ENCODE measurements around the gene RAP1GAP. TPM values are rescaled to one million over a fixed set of nuclear protein-coding genes. Genes with fewer than 3 reads are reported as not detected.

The RAP1GAP gene
- total RNA-seq, 2 experiments from 2014 or later: not detected

GRCh38 chr1:21560916-21561638, 108.1 kb downstream of the RAP1GAP start:
- POLR2A ChIA-PET: no interaction called here

GRCh38 chr1:21559788-21560567, 109.2 kb downstream of the RAP1GAP start:
- no TSS peak for BruUV-seq (replicated peaks)
- TF ChIP-seq EZH2phosphoT487 (IDR thresholded peaks at IDR 0.05; ENCODE audit: borderline replicate concordance, low read depth, low read length): no peak
- TF ChIP-seq CTCF (conservative IDR thresholded peaks at IDR 0.05; ENCODE audit: low read length): no peak
- Histone ChIP-seq H3K4me1 (ENCODE audit: insufficient read depth, low read length, poor library complexity, severe bottlenecking) (no peaks in the 10 kb centered on the region), H3K9me3 (ENCODE audit: low read length) (no peaks in the 10 kb centered on the region), H4K20me1 (ENCODE audit: insufficient read depth, low read length) (no peaks in the 10 kb centered on the region), H3K4me3 (ENCODE audit: low read depth, low read length, poor library complexity, severe bottlenecking) (no peak overlapping the region), H3K9me2 (ENCODE audit: insufficient read depth, low read length) (no peaks in the 10 kb centered on the region), H3K36me3 (ENCODE audit: insufficient read depth, low read length) (no peaks in the 10 kb centered on the region), H2AFZ (ENCODE audit: low read length) (no peak overlapping the region), H3K4me2 (ENCODE audit: low read length) (no peak overlapping the region), H3K27ac (ENCODE audit: low read depth, low read length, poor library complexity, severe bottlenecking) (no peak overlapping the region), H3K79me2 (ENCODE audit: insufficient read depth, low read depth, low read length) (no peaks in the 10 kb centered on the region)
- ChIA-PET CTCF (ENCODE audit: unreplicated experiment) (no interaction called here), POLR2A (no interaction called here)
- no peak for DNase-seq (ENCODE audit: low spot score)
- intact Hi-C loops (cut with micrococcal nuclease; ENCODE audit: unreplicated experiment): no loop called here

More at GRCh38 chr1:21560916-21561638, 108.1 kb downstream of the RAP1GAP start:
- CTCF ChIA-PET (ENCODE audit: unreplicated experiment): no interaction called here
- Histone ChIP-seq H4K20me1 (ENCODE audit: insufficient read depth, low read length) (no peaks in the 10 kb centered on the region), H3K27ac (ENCODE audit: low read depth, low read length, poor library complexity, severe bottlenecking) (no peak overlapping the region), H3K9me3 (ENCODE audit: low read length) (no peaks in the 10 kb centered on the region), H3K4me1 (ENCODE audit: insufficient read depth, low read length, poor library complexity, severe bottlenecking) (no peaks in the 10 kb centered on the region), H3K4me2 (ENCODE audit: low read length) (no peak overlapping the region), H3K9me2 (ENCODE audit: insufficient read depth, low read length) (no peaks in the 10 kb centered on the region), H3K4me3 (ENCODE audit: low read depth, low read length, poor library complexity, severe bottlenecking) (no peak overlapping the region), H3K79me2 (ENCODE audit: insufficient read depth, low read depth, low read length) (no peaks in the 10 kb centered on the region), H2AFZ (ENCODE audit: low read length) (no peak overlapping the region), H3K36me3 (ENCODE audit: insufficient read depth, low read length) (no peaks in the 10 kb centered on the region)
- TF ChIP-seq CTCF (conservative IDR thresholded peaks at IDR 0.05; ENCODE audit: low read length): no peak
- no peak for TF ChIP-seq EZH2phosphoT487 (IDR thresholded peaks at IDR 0.05; ENCODE audit: borderline replicate concordance, low read depth, low read length)
- no TSS peak for BruUV-seq (replicated peaks)
- DNase-seq (ENCODE audit: low spot score): no peak
- intact Hi-C loops (cut with micrococcal nuclease; ENCODE audit: unreplicated experiment): no loop called here
